GM18508 (cell line): ENCODE measurements around the gene SZRD1.
A peak's percentile ranks its signal among the peaks of the same experiment; 100 is the strongest.

Experiments used
- ATAC-seq: cut with Tn5 transposase; IDR thresholded peaks from one replicate; pipeline ENCODE4 v1.9.1; 2021; ENCODE audit warnings: moderate number of reproducible peaks; ENCODE audit not compliant: insufficient read depth, unreplicated experiment

The SZRD1 gene

DNA sequence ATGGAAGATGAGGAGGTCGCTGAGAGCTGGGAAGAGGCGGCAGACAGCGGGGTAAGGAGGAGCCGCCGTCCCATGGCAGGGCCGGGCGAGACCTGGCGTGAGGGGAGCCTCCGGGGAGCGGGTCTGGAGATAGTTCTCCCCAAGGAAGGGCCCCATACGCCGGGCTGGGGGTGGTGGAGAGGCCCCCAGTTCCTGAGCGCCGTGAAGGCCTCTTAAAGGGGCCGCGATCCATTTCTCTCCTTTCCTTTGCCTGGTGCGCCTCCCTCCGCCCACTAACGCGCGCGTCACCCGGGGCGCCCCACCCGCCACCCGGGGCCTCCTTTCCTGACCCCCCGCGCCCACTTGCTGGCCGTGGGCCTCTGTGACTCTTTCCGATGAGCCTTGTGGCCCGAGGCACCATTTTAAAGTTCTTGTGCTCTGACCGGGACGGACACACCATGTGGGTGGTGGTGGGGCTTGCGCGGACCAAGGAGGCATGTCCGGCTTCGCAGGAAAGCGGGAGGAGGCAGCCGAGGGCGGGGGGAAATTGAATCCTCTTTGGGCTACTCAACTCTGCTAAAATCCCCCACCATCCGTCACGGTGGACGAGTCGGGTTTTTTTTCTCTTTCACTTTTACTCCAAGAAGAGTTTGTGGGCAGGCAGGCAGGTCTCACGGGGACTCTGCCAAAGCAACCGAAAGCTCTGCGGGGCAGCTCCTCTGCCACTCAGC lies 371 bp downstream of the SZRD1 start:
- peak; percentile 45 for ATAC-seq

DNA sequence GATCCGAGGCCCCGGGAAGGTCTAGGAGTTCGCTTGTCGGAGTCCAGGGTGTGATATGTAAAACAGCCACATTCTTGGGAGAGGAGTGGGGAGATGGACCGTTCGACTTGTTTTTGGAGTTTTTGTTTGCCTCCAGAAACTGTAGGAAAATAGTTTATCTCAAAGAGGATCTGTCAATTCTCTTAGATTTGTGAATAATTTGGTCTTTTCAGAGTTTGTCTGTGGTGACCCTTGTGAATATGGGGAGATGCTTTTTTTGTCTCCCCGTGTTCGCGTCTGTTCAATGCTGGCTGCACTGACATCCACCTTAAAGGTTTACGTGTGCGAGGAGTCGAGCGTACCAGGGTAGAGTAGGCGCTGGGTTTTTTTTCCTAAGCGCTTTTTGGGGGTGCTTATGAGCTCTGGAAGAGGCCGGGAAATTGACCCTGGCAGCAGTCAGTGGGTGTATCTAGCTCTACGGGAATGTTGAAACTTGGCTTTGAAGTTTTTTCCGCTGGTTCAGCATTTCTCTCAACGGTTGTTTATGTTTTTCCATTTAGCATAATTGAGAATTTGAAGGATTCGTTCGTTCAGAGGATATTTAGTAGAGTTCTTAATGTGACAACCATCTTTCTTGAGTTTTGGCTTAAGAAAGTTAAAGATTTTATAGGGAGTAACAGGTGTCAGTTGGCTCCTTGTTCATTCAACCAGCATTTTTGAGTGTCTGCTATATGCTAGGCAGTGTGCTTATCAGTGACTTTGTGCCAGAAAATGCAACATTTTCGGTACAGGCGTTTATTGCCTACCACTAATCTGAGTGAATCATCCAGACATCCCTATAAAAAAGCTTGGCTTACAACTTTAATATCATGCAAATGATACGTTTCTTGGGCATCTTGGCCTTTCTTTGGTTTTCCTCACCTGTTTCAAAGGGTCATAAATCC lies 1.2 kb downstream of the SZRD1 start:
- no peak for ATAC-seq

DNA sequence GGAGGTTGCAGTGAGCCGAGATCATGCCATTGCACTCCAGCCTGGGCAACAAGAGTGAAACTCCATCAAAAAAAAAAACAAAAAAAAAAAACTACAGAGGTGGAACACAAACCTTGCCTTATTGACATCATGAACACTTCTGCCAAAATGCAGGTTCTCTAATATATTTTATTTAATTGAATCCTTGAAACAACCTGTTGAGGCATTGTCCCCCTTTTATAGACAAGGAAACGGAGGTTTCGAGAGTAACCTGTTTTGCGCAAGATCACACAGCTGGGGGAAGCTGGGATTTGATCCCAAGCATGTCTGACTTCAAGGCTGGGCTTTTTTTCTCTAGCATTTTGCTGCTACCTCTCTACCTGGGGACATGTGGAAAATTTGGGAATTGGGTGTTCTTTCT lies 2.8 kb downstream of the SZRD1 start:
- ATAC-seq = no peak

DNA sequence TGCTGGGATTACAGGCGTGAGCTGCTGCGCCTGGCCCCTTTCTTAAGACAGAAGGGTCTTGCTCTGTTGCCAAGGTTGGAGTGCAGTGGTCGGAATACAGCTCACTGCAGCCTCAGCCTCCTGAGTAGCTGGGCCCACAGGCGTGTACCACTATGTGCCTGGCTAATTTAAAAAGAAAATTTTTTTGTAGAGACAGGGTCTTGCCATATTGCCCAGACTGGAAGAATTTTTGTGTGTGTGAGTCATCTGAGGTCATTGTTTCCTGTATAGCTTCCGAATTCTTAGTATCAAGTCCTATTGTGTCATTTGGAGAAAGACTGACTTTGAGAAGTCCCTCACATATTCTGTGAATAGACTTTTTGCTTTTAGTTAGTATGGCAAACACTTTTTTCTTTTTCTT lies 4.7 kb downstream of the SZRD1 start:
- ATAC-seq = no peak

DNA sequence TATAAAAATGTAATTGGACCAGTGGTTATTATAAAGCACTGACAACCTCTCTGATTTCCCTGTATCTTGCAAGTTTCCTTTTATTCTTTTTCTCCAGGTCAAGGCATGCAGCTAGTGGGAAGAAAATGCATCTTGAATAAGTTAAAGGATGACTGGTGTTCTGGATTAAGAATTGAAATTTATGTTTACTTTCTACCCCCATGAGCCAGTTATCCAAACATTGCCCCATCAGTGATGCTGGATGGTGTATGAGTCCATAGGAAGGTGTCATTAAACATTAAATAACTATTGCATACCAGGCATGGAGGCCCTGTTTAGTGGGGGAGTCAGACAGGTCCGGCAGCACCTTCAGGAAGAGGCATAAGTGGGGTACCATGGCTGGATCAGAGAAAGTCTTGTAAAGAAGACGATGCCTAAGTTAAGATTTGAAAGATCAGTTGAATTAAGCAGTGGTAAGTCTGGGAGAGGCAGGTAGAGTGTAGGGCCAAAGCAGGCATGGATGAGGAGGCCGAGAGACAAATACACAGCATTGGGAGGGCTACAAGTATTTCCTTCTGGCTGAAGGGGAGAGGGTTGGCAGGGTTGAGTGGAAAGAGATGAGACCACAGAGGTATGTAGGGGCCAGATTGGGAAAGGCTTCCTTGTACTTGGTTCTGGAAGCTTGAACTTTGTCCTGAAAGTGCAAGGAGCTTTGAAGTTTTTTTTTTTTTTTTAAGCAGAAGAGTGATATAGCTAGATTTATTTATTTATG lies 5.7 kb downstream of the SZRD1 start:
- no peak for ATAC-seq

DNA sequence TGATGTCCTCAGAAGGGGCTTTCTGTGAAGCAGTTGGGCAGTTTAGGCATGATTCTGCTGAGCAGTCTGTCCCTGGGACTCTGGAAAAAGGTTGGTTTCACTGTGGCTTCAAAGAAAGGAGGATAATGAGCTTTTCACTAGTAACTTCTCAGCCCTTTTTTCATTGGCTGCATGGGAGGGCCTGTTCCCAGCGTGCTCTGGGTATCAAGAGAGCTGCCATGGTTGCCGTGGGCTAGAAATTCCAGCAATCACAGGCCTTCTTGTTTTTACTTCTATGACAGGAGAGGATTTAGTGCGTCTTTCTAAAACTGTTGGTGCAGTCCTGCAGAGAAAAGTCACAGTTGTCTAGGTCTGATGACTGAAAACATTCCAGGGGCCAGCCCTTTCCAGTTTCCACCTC lies 7.2 kb downstream of the SZRD1 start:
- ATAC-seq = no peak

DNA sequence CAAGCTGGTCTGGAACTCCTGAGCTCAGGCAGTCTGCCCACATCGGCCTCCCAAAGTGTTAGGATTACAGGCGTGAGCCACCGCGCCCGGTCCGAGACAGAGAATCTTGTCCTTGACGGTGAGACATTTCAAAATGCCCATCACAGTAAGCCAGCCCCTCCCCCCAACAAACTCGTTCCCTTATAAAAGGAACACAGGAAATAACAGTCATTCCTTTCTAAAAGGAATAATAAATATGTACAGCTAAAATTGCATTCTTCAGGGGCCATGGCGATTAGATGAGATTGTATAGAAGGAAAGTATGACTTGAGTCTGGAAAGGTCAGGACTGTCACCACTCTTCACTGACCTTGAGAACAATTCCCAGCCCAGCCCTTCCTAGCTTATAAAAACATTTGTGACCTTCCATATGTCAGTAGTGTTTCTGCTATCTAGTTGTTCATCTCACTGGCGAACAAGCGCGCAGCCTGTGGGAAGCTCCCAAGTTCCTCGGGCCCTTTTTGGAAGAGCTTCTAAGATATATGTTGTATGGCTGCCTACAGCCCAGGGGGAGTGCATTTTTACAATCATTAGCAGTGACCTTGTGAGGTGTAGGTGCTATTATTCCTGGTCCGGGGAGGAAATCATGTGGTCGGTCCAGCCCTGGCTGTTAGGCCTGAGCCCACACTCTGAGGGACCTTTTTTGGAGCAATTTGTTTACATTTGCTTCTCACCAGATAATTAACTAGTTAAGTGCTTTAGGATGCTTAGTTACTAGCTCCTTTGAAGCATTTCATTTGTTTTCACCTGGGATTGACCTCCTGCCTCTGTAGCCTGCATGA lies 8.7 kb downstream of the SZRD1 start:
- ATAC-seq = no peak

DNA sequence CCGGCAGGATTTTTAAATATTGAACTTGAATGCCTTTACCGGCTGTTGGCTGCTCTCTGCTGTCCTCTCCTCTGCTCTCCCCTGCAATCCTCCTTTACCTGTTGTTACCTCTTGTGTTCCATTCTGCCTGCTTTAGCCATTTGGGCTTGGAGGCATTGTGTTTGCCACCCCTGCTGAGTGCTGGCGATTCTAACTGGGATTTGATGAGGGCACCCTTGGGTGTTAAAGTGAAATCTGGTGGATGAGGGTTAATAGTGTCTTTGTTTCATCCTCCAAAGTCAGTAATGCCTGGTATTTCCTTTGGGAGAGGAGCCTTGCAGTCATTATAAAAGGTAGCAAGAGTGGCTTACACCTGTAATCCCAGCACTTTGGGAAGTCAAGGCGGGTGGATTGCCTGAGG lies 9.9 kb downstream of the SZRD1 start:
- ATAC-seq = no peak

DNA sequence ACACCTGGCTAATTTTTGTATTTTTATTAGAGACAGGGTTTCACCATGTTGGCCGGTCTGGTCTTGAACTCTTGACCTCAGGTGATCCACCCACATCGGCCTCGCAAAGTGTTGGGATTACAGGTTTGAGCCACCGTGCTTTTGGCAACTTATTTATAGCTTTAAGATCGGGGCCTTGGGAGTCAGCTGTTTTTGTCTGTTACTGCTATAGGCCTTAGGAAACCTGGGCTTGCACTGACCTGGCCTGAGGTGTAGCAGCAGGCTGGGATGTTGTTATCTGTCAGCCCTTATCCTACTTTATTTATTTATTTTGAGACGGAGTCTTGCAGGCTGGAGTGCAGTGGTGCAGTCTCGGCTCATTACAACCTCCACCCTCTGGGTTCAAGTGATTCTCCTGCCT lies 11.4 kb downstream of the SZRD1 start:
- ATAC-seq = no peak

DNA sequence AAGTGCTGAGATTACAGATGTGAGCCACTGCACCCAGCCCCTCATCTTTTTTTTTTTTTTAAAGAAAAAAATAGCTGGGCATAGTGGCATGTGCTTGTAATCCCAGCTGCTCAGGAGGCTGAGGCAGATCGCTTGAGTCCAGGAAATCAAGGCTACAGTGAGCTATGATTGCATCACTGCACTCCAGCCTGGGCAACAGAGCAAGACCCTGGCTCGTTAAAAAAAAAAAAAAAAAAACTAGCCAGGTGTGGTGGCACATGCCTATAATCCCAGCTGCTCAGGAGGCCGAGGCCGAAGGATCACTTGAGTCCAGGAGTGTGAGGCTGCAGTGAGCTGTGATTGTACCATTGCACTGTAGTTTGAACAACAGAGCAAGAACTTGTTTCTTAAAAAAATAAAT lies 13.8 kb downstream of the SZRD1 start:
- ATAC-seq = no peak

DNA sequence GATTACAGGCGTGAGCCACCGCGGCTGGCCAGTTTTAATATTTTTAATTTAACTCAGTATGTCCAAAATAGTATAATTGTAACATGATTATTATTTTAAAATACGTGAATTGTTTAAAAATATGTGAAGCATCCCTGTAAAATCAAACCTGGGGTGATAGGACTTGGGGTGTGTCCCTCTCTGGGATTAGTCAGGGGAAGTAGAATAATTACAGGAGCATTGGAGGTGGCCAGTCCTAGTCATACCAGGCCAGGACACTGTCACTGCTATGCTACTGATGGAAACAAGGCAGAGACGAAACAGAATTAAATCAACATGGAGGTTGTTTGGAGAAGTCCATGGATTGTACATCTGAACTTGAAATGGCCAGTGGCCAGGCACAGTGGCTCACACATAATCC lies 16.8 kb downstream of the SZRD1 start:
- no peak for ATAC-seq

DNA sequence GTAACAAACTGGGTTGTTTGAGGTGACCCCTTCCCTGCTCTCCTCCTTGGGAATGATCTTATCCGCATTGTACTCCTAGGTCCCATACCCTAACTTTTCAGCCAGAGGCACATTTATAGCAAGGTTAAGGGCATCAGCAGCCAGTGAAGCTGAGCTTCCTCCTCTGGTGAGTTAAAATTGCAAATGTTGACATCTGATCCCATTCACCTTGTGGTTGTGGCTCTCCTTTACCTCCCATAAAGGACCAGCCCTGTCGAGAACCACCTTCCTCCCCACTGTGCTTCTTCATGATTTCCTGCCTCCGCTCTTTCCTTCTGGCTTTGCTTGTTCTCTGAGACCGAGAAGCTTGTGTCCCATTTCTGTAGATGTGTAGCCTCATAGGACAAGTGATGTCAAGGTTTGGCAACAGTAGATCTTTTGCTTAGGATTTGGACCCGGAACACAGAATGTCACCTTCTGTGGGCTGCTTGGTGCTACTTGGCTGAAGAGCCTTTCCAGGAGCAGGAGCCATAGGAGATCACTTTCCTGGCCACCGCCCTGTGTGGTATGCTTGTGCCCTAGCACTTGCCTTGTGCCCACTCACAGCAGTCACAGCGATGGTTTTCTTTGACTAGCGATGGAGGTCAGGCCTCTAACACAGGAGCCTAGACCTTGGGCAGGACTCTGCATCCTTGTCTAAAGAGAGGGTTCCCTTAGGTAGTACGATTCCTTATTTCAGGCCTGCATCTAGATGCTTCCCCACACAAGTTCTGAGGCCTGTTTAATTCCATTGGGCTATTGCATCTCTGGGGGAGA lies 18.8 kb downstream of the SZRD1 start:
- ATAC-seq = no peak

DNA sequence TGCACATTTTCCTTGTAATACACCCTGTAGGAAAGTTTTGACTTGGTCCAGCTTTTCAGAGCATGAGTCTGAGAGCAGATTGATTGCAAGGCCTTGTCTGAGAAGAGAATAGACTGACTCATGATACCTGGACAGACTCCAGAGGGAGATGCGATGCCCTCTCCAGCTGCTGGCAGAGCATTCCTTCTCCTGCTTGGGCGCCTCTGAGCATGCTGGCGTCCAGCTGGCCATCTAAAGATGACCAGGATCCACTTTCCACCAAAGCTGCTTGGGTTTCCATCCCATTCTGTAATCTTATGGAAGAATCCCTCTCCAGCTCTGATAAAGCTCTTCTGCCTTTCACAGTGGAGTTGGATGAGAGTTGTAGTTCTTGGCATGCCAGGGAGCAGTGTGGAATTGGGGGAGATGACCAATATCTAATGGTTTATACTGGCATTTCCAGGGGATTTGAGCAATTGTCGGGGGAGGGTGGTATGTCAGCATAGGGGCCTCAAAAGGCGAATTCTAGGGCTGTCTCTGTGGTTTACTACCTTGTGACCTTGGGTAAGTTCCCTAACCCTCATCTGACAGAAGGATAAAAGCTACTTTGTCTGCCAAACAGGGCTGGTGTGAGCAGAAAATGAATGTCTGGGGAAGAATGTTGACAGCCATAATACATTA lies 19.5 kb downstream of the SZRD1 start:
- ATAC-seq = no peak

DNA sequence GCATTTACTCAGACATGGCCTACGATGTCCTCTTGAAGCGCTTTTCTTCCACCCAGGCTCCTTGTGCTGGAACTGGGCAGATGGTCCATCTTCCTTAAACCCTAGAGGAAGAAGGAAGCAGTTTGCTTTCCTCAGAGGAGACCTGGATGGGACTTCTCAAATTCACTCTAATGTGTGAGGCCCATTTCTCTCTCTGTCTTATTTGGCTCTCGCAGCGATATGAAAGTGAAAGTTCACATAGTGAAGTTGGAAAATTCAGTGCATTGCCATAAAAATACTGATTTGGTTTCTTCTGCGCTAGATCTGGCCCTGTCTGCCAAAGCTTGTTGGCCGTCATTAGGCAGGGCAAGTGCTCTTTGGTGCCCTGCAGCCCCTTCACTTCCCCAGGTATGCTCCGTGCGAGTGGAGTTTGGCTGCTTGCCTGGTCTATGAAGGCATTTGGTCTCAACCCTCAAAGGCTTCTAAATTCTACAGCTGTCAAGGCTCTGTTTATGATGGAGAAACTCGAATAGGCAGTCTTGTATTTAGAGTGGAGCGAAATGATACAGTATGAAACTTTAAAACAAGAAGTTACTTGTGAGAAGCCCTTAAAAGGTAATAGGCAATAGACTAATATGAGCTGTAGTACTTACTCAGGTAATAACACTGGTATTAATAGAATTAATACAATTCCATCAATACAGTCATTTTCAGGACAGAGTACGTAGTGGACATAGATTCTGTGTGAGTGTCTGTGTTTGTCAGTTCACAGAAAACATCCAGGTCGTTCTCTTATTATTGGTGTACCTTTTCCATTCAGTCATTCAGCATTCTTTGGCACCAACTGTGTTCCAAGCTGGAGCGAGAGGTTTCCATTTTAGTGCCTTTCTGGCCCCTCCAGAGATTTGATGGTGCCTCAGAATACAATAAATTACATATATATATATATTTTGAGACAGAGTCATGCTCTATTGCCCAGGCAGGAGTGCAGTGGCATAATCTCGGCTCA lies 20.5 kb downstream of the SZRD1 start:
- no peak for ATAC-seq

DNA sequence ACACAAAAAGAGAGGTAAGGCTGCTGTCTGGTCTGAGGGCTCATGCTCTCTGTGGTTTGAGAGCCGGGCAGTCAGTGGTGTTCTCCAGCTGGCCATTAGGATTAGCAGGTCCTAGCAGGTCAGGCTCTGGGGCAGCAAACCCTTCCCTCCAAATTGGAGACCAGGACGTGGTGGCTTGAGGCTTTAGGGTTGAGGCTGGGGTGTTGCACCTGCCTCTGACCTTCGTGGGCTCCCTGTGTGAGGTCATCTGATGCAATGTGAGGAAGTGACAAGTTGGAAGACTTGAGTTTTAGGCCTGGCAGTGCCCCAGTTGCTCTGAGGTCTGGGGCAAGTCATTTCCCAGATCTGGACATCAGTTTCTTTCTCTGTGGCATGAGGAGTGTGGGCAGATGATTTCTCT lies 24.4 kb downstream of the SZRD1 start:
- no peak for ATAC-seq

DNA sequence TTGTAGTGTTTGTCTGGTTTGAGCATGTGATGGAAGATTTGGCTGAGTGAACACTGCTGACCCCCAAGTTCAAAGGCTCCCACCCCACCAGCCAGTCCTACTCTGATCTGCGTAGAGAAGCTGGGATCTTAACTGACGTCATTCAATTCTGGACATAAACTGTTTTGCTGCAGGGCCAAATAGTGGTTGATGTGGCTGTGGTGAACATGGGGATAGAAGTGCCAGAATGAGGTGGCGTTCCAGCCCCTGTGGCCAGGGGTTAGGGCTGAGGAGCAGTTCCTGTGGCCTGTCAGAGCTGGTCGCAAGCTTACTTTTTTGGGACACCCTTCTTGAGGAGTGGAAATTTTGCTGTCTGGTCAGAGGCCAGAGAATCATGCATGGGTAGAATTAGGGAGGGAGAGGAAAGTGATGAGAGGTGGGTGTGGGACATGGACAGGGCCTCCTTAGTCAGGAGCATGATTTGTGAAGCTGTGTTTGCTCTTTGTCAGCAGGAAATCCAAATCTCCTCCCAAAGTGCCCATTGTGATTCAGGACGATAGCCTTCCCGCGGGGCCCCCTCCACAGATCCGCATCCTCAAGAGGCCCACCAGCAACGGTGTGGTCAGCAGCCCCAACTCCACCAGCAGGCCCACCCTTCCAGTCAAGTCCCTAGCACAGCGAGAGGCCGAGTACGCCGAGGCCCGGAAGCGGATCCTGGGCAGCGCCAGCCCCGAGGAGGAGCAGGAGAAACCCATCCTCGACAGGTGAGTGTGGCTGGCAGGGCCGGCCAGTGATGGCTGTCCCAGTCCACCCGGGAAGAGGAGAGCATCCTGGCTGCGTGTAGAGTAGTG lies 25.9 kb downstream of the SZRD1 start:
- no peak for ATAC-seq
